ENCODE results near the gene ACCSL.

The ACCSL gene

DNA sequence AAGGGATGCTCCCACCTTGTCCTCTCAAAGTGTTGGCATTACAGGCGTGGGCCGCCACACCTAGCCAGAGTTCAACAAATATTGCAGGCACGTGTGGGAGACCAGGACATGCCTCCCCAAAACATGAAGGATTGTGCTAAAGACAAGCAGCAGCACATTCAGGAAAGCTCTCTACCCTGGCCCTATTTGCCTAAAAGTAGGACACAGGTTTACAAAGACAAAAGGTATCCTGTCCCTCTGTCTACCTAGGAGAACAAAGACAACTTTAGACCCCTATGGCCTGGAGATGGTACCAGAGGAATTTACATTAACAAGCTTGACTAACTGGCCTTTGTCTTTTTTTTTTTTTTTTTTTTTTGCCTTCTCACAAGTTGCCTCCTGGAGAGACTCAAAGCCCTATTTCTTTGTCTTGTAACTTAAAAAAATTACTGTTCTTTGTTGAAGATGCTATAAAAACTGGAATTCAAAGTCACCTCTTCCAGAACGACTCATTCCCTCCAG is 17.4 kb downstream of the ACCSL start:
- DNase-seq (ENCODE audit: extremely low spot score), result no peak
- ChIA-PET POLR2A (no interaction called here), CTCF (no interaction called here)
- TF ChIP-seq, protein P1, sequence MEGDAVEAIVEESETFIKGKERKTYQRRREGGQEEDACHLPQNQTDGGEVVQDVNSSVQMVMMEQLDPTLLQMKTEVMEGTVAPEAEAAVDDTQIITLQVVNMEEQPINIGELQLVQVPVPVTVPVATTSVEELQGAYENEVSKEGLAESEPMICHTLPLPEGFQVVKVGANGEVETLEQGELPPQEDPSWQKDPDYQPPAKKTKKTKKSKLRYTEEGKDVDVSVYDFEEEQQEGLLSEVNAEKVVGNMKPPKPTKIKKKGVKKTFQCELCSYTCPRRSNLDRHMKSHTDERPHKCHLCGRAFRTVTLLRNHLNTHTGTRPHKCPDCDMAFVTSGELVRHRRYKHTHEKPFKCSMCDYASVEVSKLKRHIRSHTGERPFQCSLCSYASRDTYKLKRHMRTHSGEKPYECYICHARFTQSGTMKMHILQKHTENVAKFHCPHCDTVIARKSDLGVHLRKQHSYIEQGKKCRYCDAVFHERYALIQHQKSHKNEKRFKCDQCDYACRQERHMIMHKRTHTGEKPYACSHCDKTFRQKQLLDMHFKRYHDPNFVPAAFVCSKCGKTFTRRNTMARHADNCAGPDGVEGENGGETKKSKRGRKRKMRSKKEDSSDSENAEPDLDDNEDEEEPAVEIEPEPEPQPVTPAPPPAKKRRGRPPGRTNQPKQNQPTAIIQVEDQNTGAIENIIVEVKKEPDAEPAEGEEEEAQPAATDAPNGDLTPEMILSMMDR (IDR thresholded peaks at IDR 0.05; ENCODE audit: control extremely low read depth, extremely low read depth, low read depth, missing control alignments), result no peak

DNA sequence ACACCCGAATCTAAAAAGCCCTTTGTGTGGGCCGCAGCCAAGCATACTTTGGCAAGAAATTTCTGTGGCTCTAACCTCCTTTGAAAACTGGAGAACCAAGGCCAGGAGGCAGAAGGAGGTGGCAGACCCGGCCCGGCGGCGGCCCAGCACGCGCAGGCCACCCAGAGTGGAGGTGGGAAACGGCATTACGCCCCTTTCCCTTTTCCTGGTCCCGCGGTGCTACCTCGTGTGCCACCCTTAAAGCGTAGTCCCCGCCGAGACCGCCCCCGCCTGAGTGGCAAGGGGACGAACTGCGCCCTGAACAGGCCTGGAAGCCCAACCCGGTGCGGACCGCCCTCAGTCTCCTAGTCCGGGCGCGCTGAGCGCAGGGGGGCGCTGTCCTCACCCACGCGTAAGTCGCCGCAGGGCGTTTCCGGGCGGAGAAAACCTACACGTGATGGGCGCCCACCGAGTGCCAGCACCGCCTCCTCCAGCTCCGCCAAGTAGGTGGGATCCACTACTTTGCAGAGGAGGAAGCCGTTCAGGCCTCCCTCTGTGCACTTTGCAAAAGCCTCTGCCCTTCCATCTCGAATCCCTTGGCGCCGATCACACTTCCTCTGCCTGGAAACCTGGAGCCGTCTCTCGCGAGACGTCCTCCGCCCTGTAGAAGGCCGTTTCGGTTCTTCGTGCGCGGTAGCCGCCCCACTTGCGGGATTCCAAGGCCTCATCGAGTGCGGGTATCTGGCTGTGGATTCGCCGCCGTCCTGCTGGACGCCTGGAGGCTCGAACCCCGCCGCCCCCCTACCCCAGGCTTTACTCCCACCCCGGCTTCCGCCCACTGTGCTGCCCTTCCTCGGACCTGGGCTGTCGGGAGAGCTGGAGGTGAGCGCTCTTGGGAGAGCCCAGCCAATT is 18.3 kb downstream of the ACCSL start, which contains the start of gene ACCS:
Gene ACCS (plus strand): TSS at position 430 of the 891 bp plus-strand sequence. CDS start 1,358 bp downstream, outside the sequence.
- DNase-seq (ENCODE audit: extremely low spot score), result peak; percentile 87
- TF ChIP-seq, protein P1 (IDR thresholded peaks at IDR 0.05; ENCODE audit: control extremely low read depth, extremely low read depth, low read depth, missing control alignments), result peak; percentile 90
- CTCF ChIA-PET, result interaction anchor here (0.8 to 1.4 kb wide), 10 partner anchors 9 to 128 kb away, joined by 3 to 9 read pairs (median 3); partner anchors contain the start of gene EXT2
- POLR2A ChIA-PET, result interaction anchor here (1.0 kb wide), 1 partner anchor 119 kb away, joined by 3 read pairs; no protein-coding TSS in a partner anchor

DNA sequence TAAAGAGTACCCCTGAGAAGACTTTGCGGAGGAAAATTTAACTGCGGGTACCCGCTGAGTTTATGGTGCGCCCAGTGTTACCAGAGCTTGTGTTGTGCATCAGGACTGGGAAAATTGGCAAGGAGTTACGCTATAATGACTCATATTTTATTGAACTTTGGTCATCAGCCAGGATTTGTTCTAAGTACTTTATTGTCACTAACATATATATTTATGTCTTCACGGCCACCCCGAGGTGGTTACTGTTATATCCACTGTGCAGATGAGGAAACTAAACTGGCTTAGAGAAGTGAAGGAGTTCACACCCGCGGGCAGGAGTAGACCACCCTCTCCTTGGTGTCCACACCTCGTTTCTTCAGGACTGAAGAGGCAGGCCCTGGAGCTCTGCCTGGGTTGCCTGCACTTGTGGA is 19.0 kb downstream of the ACCSL start:
- CTCF ChIA-PET, result interaction anchor here (0.8 to 1.4 kb wide), 10 partner anchors 9 to 129 kb away, joined by 3 to 9 read pairs (median 3); partner anchors contain the start of gene EXT2
- POLR2A ChIA-PET, result interaction anchor here (1.0 kb wide), 1 partner anchor 120 kb away, joined by 3 read pairs; no protein-coding TSS in a partner anchor
- DNase-seq (ENCODE audit: extremely low spot score), result no peak
- TF ChIP-seq, protein P1 (IDR thresholded peaks at IDR 0.05; ENCODE audit: control extremely low read depth, extremely low read depth, low read depth, missing control alignments), result no peak

DNA sequence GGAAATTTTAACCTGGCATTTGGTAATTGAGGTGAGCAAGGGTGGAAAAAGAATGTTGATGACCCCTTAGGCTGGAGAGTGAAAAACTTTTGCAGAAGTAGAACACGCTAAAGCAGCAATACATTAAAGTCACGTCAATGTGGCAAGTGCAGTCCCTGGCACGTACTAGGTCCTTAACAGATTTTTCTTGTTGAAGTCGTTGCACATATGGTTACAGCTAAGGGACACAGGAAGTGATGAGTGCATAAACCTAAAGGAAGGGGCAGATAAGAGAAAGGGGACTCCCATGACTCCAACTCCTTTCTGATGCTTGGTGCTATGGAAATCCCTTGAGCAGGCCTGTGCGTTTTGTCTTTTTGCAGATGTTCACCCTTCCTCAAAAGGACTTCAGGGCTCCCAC is 19.5 kb downstream of the ACCSL start:
- ChIA-PET CTCF (interaction anchor here (1.1 to 2.9 kb wide), 5 partner anchors 9 to 130 kb away, joined by 3 to 26 read pairs (median 4); partner anchors contain the start of gene EXT2), POLR2A (no interaction called here)
- no peak for DNase-seq (ENCODE audit: extremely low spot score)
- TF ChIP-seq, protein P1 (IDR thresholded peaks at IDR 0.05; ENCODE audit: control extremely low read depth, extremely low read depth, low read depth, missing control alignments), result no peak

DNA sequence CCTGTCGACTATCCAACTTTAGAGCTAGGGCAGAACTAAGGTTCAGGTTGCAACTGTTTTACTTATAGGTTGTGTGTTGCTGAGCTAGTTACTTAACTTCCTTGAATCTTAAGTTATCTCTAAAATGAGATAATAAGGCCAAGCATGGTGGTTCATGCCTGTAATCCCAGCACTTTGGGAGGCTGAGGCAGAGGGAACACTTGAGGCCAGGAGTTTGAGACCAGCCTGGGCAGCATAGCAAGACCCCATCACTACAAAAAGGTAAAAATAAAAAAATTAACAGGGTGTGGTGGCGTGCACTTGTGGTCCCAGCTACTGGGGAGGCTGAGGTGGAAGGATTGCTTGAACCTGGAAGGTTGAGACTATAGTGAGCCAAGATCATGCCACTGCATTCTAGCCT is 20.4 kb downstream of the ACCSL start:
- ChIA-PET CTCF (interaction anchor here (1.1 to 2.9 kb wide), 4 partner anchors 8 to 26 kb away, joined by 3 to 26 read pairs (median 5); partner anchors contain the start of gene EXT2), POLR2A (no interaction called here)
- TF ChIP-seq, protein P1 (IDR thresholded peaks at IDR 0.05; ENCODE audit: control extremely low read depth, extremely low read depth, low read depth, missing control alignments), result no peak
- no peak for DNase-seq (ENCODE audit: extremely low spot score)

DNA sequence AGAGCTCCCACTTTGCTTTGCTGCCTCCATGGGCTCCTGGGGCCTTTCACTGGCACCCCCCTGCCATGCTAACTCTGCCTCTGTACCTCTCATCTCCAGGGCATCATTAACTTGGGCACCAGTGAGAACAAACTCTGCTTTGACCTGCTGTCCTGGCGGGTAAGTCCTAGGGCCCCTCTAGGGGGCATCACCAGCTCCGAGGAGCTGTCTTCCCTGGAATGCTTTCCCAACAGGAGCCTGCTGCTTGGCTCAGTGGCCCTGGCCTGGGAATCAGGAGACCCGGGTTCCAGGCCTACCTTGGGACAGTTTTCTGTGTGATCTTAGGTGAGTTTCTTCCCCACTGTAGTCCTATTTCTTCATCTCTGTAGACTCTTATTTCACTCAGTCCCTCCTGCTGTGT is 23.4 kb downstream of the ACCSL start:
- ChIA-PET CTCF (interaction anchor here (0.9 to 4.7 kb wide), 7 partner anchors 13 to 486 kb away, joined by 3 to 24 read pairs (median 4); partner anchors contain the start of gene EXT2), POLR2A (no interaction called here)
- TF ChIP-seq, protein P1 (IDR thresholded peaks at IDR 0.05; ENCODE audit: control extremely low read depth, extremely low read depth, low read depth, missing control alignments), result no peak
- DNase-seq (ENCODE audit: extremely low spot score), result no peak
